ENCODE data around the gene FTO. TPM values are rescaled to one million over a fixed set of nuclear protein-coding genes. Genes with fewer than 3 reads are reported as not detected.
A peak's percentile ranks its signal among the peaks of the same experiment; 100 is the strongest.

Gene FTO
- total RNA-seq, 2 experiments from 2014 or later = 48.6 to 53.2 TPM

- Mint-ChIP-seq H3K9me3 (no peaks in the 10 kb centered on the region), H3K4me3 (no peak overlapping the region), H3K4me1 (ENCODE audit: low read depth) (peaks cover 28% of the 10 kb centered on the region), H3K36me3 (ENCODE audit: low read depth) (no peaks in the 10 kb centered on the region), H3K27me3 (no peaks in the 10 kb centered on the region), H3K27ac (no peak overlapping the region)
- no peak for DNase-seq
- TF ChIP-seq CTCF (IDR thresholded peaks at IDR 0.05) = no peak
- POLR2A ChIA-PET = no interaction called here
- intact Hi-C loops (cut with micrococcal nuclease) = no loop called here
- ATAC-seq = no peak
- CTCF ChIA-PET = no interaction called here
These were observed 66.7 kb downstream of the FTO start for GRCh38 chr16:53770641-53771040.

GRCh38 chr16:53771655-53772497 lies 67.9 kb downstream of the FTO start:
- Mint-ChIP-seq H3K27ac (no peak overlapping the region), H3K4me1 (ENCODE audit: low read depth) (peaks cover 33% of the 10 kb centered on the region), H3K27me3 (no peaks in the 10 kb centered on the region), H3K36me3 (ENCODE audit: low read depth) (no peaks in the 10 kb centered on the region), H3K9me3 (no peaks in the 10 kb centered on the region), H3K4me3 (no peak overlapping the region)
- DNase-seq (no peak), ATAC-seq (no peak)
- TF ChIP-seq CTCF (IDR thresholded peaks at IDR 0.05) = no peak
- CTCF ChIA-PET = interaction anchor here (1.4 kb wide), 1 partner anchor 222 kb away, joined by 4 read pairs; no protein-coding TSS in a partner anchor
- intact Hi-C loops (cut with micrococcal nuclease) = no loop called here
- POLR2A ChIA-PET = no interaction called here

- ChIA-PET CTCF (interaction anchor here (0.7 to 1.4 kb wide), 5 partner anchors 21 to 224 kb away, joined by 3 to 4 read pairs (median 3); no protein-coding TSS in a partner anchor), POLR2A (no interaction called here)
- H3K4me3 Mint-ChIP-seq = no peak overlapping the region
- H3K27me3 Mint-ChIP-seq = no peaks in the 10 kb centered on the region
- intact Hi-C loops (cut with micrococcal nuclease) = no loop called here
- no peaks in the 10 kb centered on the region for H3K9me3 Mint-ChIP-seq
- peak; percentile 39 for TF ChIP-seq CTCF (IDR thresholded peaks at IDR 0.05)
- H3K4me1 Mint-ChIP-seq (ENCODE audit: low read depth) = peaks cover 32% of the 10 kb centered on the region
- DNase-seq (peak; percentile 10), ATAC-seq (no peak)
- no peak overlapping the region for H3K27ac Mint-ChIP-seq
- H3K36me3 Mint-ChIP-seq (ENCODE audit: low read depth) = no peaks in the 10 kb centered on the region
These were observed 69.3 kb downstream of the FTO start for GRCh38 chr16:53773150-53773846.

GRCh38 chr16:53773881-53774280 lies 69.9 kb downstream of the FTO start:
- ChIA-PET POLR2A (no interaction called here), CTCF (interaction anchor here (0.7 to 1.0 kb wide), 3 partner anchors 117 to 224 kb away, joined by 3 read pairs; no protein-coding TSS in a partner anchor)
- DNase-seq = no peak
- TF ChIP-seq CTCF (IDR thresholded peaks at IDR 0.05) = no peak
- ATAC-seq = no peak
- Mint-ChIP-seq H3K27me3 (no peaks in the 10 kb centered on the region), H3K27ac (no peak overlapping the region), H3K36me3 (ENCODE audit: low read depth) (no peaks in the 10 kb centered on the region), H3K4me3 (no peak overlapping the region), H3K4me1 (ENCODE audit: low read depth) (peaks cover 28% of the 10 kb centered on the region), H3K9me3 (no peaks in the 10 kb centered on the region)
- intact Hi-C loops (cut with micrococcal nuclease) = no loop called here

Measured in activated CD8-positive, alpha-beta T cell treated with anti-CD3 and anti-CD28 coated beads for 36 hours (primary cell).